HFF-Myc (cell line): ENCODE data around the gene SRC.

Experiments used
- DNase-seq: peaks from one replicate; pipeline ENCODE4 v3.0.0-alpha.2; 2011; ENCODE audit warnings: low read depth; ENCODE audit errors: extremely low read depth
- H3K4me3 ChIP-seq: replicated peaks from 2 replicates; pipeline ENCODE4 v1.5.1; 2011; ENCODE audit warnings: low read depth, mild to moderate bottlenecking, control low read depth, low read length
- CTCF ChIP-seq: IDR thresholded peaks from 2 replicates; pipeline ENCODE4 v1.5.1; 2012; ENCODE audit warnings: mild to moderate bottlenecking, low read depth, low read length, control low read depth; ENCODE audit errors: missing control alignments

The SRC gene

GRCh38 chr20:37393196-37393862 is 47.4 kb downstream of the SRC start:
- DNase-seq, result no peak
- TF ChIP-seq CTCF, result no peak
- H3K4me3 ChIP-seq, result no peak overlapping the region

- H3K4me3 ChIP-seq, result no peak overlapping the region
- TF ChIP-seq CTCF, result no peak
- DNase-seq, result no peak
These were observed 48.1 kb downstream of the SRC start for GRCh38 chr20:37393863-37394542.

GRCh38 chr20:37394543-37395409 is 48.8 kb downstream of the SRC start:
- H3K4me3 ChIP-seq, result no peak overlapping the region
- no peak for TF ChIP-seq CTCF
- DNase-seq, result no peak

- no peak overlapping the region for H3K4me3 ChIP-seq
- no peak for TF ChIP-seq CTCF
- no peak for DNase-seq
These were observed 49.5 kb downstream of the SRC start for GRCh38 chr20:37395410-37395797.

GRCh38 chr20:37395921-37396415 is 50.0 kb downstream of the SRC start:
- no peak for DNase-seq
- TF ChIP-seq CTCF, result no peak
- no peak overlapping the region for H3K4me3 ChIP-seq

GRCh38 chr20:37396416-37397075 is 50.6 kb downstream of the SRC start:
- no peak for DNase-seq
- H3K4me3 ChIP-seq, result no peak overlapping the region
- no peak for TF ChIP-seq CTCF
